H1 (cell line): ENCODE results near the gene MRPL33. TPM values are rescaled to one million over a fixed set of nuclear protein-coding genes. Genes with fewer than 3 reads are reported as not detected.

Source experiments
- CTCF ChIA-PET: fragments of 300-600 bp; sonication (Branson Sonifier 250); formaldehyde crosslinking; loops from one replicate; lab custom pipeline; 2021; ENCODE audit not compliant: partially characterized antibody; lab: Charles Lee
- POLR2A ChIA-PET: fragments of 300-600 bp; sonication (Branson Sonifier 250); formaldehyde crosslinking; loops from one replicate; lab custom pipeline; 2021; ENCODE audit warnings: inconsistent platforms; ENCODE audit not compliant: partially characterized antibody; lab: Charles Lee
- DNase-seq, 2 experiments: peaks; one replicate each; pipeline versions ENCODE4 v3.0.0 to v3.0.0-alpha.2; 2010 to 2022; ENCODE audit warnings: low spot score in 2 of 2, low read depth in 1 of 2, mixed read lengths in 1 of 2
- FAIRE-seq: peaks from 2 replicates; lab custom pipeline; 2011; peaks lifted over from hg19 to GRCh38; lab: Jason Lieb, UNC
- H2AFZ ChIP-seq: 2 replicates; pipeline ENCODE4 v1.8.1; 2012; ENCODE audit warnings: low read length, inconsistent platforms
- H2AK5ac ChIP-seq: 2 replicates; pipeline ENCODE4 v1.6.1; 2013; ENCODE audit warnings: low read depth, low read length
- H2BK120ac ChIP-seq: replicated peaks from 2 replicates; pipeline ENCODE3; 2013; ENCODE audit warnings: low read depth, low read length, inconsistent platforms
- H2BK12ac ChIP-seq: 2 replicates; pipeline ENCODE4 v1.6.1; 2013; ENCODE audit warnings: low read depth, low read length
- H2BK15ac ChIP-seq: 2 replicates; pipeline ENCODE4 v1.6.1; 2013; ENCODE audit warnings: low read length
- H2BK20ac ChIP-seq: 2 replicates; pipeline ENCODE4 v1.6.1; 2013; ENCODE audit warnings: low read length
- H2BK5ac ChIP-seq: 2 replicates; pipeline ENCODE4 v1.6.1; 2013; ENCODE audit warnings: low read depth, low read length
- H3K14ac ChIP-seq: 2 replicates; pipeline ENCODE4 v1.6.1; 2013; ENCODE audit warnings: inconsistent platforms; ENCODE audit not compliant: insufficient read length
- H3K18ac ChIP-seq: 2 replicates; pipeline ENCODE4 v1.6.1; 2013; ENCODE audit warnings: low read length; ENCODE audit errors: extremely low read depth
- H3K23ac ChIP-seq: 2 replicates; pipeline ENCODE4 v1.6.1; 2013; ENCODE audit warnings: inconsistent platforms; ENCODE audit not compliant: insufficient read length
- H3K23me2 ChIP-seq: 2 replicates; pipeline ENCODE4 v1.6.1; 2013; ENCODE audit warnings: low read depth, low read length
- H3K27ac ChIP-seq: 2 replicates; pipeline ENCODE4 v1.6.1; 2011; ENCODE audit warnings: low read depth, low read length, inconsistent platforms
- H3K27me3 ChIP-seq, 4 experiments: replicated peaks in 1 of 4; 1 replicate in 1 of 4; 2 replicates in 3 of 4; pipeline versions ENCODE4 v1.6.1 to v1.8.1; 2011 to 2013; ENCODE audit warnings: low read length in 3 of 4, mild to moderate bottlenecking in 3 of 4, inconsistent platforms in 2 of 4, mixed read lengths in 2 of 4, moderate library complexity in 1 of 4; ENCODE audit not compliant: control insufficient read depth in 3 of 4, insufficient read depth in 3 of 4; ENCODE audit errors: extremely low read depth in 1 of 4
- H3K36me3 ChIP-seq, 4 experiments: 2 replicates each; pipeline versions ENCODE4 v1.6.1 to v1.8.1; 2011 to 2013; ENCODE audit warnings: mild to moderate bottlenecking in 4 of 4, low read length in 3 of 4, moderate library complexity in 2 of 4, control low read depth in 1 of 4, inconsistent platforms in 1 of 4; ENCODE audit not compliant: insufficient read depth in 4 of 4, control insufficient read depth in 2 of 4
- H3K4ac ChIP-seq: replicated peaks from 2 replicates; pipeline ENCODE3; 2013; ENCODE audit warnings: low read length, low read depth, mixed read lengths, inconsistent platforms; ENCODE audit not compliant: insufficient read length
- H3K4me1 ChIP-seq, 4 experiments: replicated peaks in 1 of 4; 1 replicate in 1 of 4; 2 replicates in 3 of 4; pipeline versions ENCODE4 v1.6.1 to v1.8.1; 2011 to 2013; ENCODE audit warnings: low read length in 3 of 4, inconsistent platforms in 2 of 4, mixed read lengths in 1 of 4; ENCODE audit not compliant: insufficient read depth in 4 of 4, control insufficient read depth in 3 of 4
- H3K4me2 ChIP-seq, 2 experiments: 2 replicates each; pipeline versions ENCODE4 v1.6.1 to v1.8.1; 2011 to 2013; ENCODE audit warnings: low read depth in 2 of 2, low read length in 2 of 2, control low read depth in 1 of 2, inconsistent platforms in 1 of 2, mild to moderate bottlenecking in 1 of 2; ENCODE audit not compliant: insufficient read depth in 1 of 2
- H3K4me3 ChIP-seq, 4 experiments: fragments of 200-600, 300-600 bp in 1 of 4; sonication (generic), shearing (Covaris generic), sonication (Bioruptor Twin) in 1 of 4; 2 replicates each; pipeline versions ENCODE4 v1.5.1 to v1.8.1; 2011 to 2016; ENCODE audit warnings: low read length in 4 of 4, low read depth in 3 of 4, control low read depth in 2 of 4, inconsistent platforms in 2 of 4, mild to moderate bottlenecking in 2 of 4, mixed read lengths in 1 of 4, moderate library complexity in 1 of 4; ENCODE audit not compliant: insufficient read depth in 2 of 4; ENCODE audit errors: extremely low read depth in 1 of 4
- H3K56ac ChIP-seq: replicated peaks from 2 replicates; pipeline ENCODE3; 2013; ENCODE audit warnings: low read depth, mild to moderate bottlenecking, mixed read lengths, low read length, inconsistent platforms; ENCODE audit not compliant: insufficient read length
- H3K79me1 ChIP-seq: 2 replicates; pipeline ENCODE4 v1.6.1; 2013; ENCODE audit warnings: low read depth, low read length, control low read depth
- H3K79me2 ChIP-seq, 2 experiments: 2 replicates each; pipeline versions ENCODE4 v1.6.1 to v1.8.1; 2012 to 2013; ENCODE audit warnings: low read length in 2 of 2, mild to moderate bottlenecking in 2 of 2, inconsistent platforms in 1 of 2; ENCODE audit not compliant: insufficient read depth in 2 of 2, control insufficient read depth in 1 of 2
- H3K9ac ChIP-seq, 4 experiments: replicated peaks in 1 of 4; 1 replicate in 1 of 4; 2 replicates in 3 of 4; pipeline versions ENCODE4 v1.6.1 to v1.8.1; 2011 to 2013; ENCODE audit warnings: low read depth in 3 of 4, low read length in 3 of 4, control low read depth in 2 of 4, mild to moderate bottlenecking in 2 of 4, moderate library complexity in 2 of 4, inconsistent platforms in 1 of 4; ENCODE audit errors: extremely low read depth in 1 of 4
- H3K9me3 ChIP-seq, 2 experiments: 2 replicates each; pipeline versions ENCODE4 v1.6.1 to v1.8.1; 2012 to 2013; ENCODE audit warnings: mild to moderate bottlenecking in 2 of 2, moderate library complexity in 2 of 2, control low read depth in 1 of 2, inconsistent platforms in 1 of 2, low read depth in 1 of 2, low read length in 1 of 2, mixed read lengths in 1 of 2; ENCODE audit not compliant: insufficient read depth in 2 of 2
- H4K20me1 ChIP-seq, 2 experiments: replicated peaks in 1 of 2; 2 replicates each; pipeline versions ENCODE3 to v1.8.1; 2011 to 2013; ENCODE audit warnings: inconsistent platforms in 2 of 2, low read length in 2 of 2, mild to moderate bottlenecking in 1 of 2; ENCODE audit not compliant: insufficient read depth in 2 of 2, control insufficient read depth in 1 of 2
- H4K5ac ChIP-seq: 2 replicates; pipeline ENCODE4 v1.6.1; 2013; ENCODE audit warnings: low read length, low read depth, mixed read lengths, inconsistent platforms; ENCODE audit not compliant: insufficient read length
- H4K8ac ChIP-seq: 2 replicates; pipeline ENCODE4 v1.8.0; 2013; ENCODE audit warnings: mild to moderate bottlenecking, moderate library complexity, low read length, inconsistent platforms; ENCODE audit not compliant: insufficient read depth; ENCODE audit errors: extremely low read depth
- H4K91ac ChIP-seq: replicated peaks from 2 replicates; pipeline ENCODE3; 2013; ENCODE audit warnings: low read length, mixed read lengths, inconsistent platforms; ENCODE audit not compliant: insufficient read length
- CHD1 ChIP-seq: IDR thresholded peaks from 2 replicates; pipeline ENCODE4 v1.6.1; 2012; ENCODE audit warnings: low read depth, low read length, improper control_type of control experiment
- EGR1 ChIP-seq: IDR thresholded peaks from 2 replicates; pipeline ENCODE4 v1.6.1; 2011; ENCODE audit warnings: low read depth, low read length, borderline replicate concordance
- POU5F1 ChIP-seq: IDR thresholded peaks from 2 replicates; pipeline ENCODE4 v1.6.1; 2011; ENCODE audit warnings: low read depth, mild to moderate bottlenecking, low read length, moderate library complexity
- RBBP5 ChIP-seq: IDR thresholded peaks from 2 replicates; pipeline ENCODE4 v1.7.1; 2012; ENCODE audit warnings: low read depth, mild to moderate bottlenecking, inconsistent platforms, low read length, moderate library complexity, borderline replicate concordance
- WGBS, 2 experiments: shearing (Covaris generic) in 1 of 2; methylation state at CpG; one replicate each; pipeline versions ENCODE4 v1.1.6 to v1.1.7; 2013 to 2015; ENCODE audit warnings: low lambda C conversion rate in 2 of 2, mixed read lengths in 2 of 2, inconsistent platforms in 1 of 2, low coverage in 1 of 2, missing lambda C conversion rate in 1 of 2; ENCODE audit not compliant: insufficient replicate concordance in 2 of 2, insufficient coverage in 1 of 2, insufficient read length in 1 of 2; ENCODE audit errors: extremely low coverage in 1 of 2, missing lambda C conversion rate in 1 of 2; 5-methylcytosine and 5-hydroxymethylcytosine counted together
- polyA plus RNA-seq, 7 experiments: library from polyadenylated mRNA; depleted of rRNA in 3 of 7; stranded (reverse) in 5 of 7; unstranded in 2 of 7; fragments of >200 nt in 5 of 7; fragments of 200-250 nt in 2 of 7; gene quantifications; 1 replicate in 5 of 7; 2 replicates in 1 of 7; 4 replicates in 1 of 7; pipeline versions ENCODE4 v1.2.1 to v1.2.3, GENCODE V29; 2011 to 2013; ENCODE audit warnings: missing spikeins in 2 of 7, mixed read lengths in 2 of 7
- total RNA-seq: library from RNA; stranded (reverse); fragmentation: NEBNext Ultra II Directional; extraction: Animal tissue kit (Norgen Biotek cat#: 25700); gene quantifications from 2 replicates; pipeline ENCODE4 v1.2.1, GENCODE V29; 2021

The MRPL33 gene
- total and polyA plus RNA-seq, 2 of the 8 experiments (the other 6 are each of a cell fraction or from before 2014, with no cell fraction given) = 24.3 to 62.9 TPM

GRCh38 chr2:27773959-27774358 is 2.4 kb downstream of the MRPL33 start:
- no peak for FAIRE-seq
- Histone ChIP-seq H3K9ac (no peak overlapping the region), H2BK15ac (no peak overlapping the region), H2AFZ (no peak overlapping the region), H3K14ac (no peak overlapping the region), H3K23me2 (peaks cover 3% of the 10 kb centered on the region), H3K27ac (no peak overlapping the region), H4K20me1 (peaks cover 0 to 4% of the 10 kb centered on the region in 2 experiments), H2BK5ac (no peak overlapping the region), H3K27me3 (no peaks in the 10 kb centered on the region)
- TF ChIP-seq EGR1 = no peak
- TF ChIP-seq POU5F1 = no peak
- no peak for TF ChIP-seq CHD1
- TF ChIP-seq RBBP5 = no peak
- TF ChIP-seq, all 59 proteins: peak for 0
- Histone ChIP-seq H2BK12ac (no peak overlapping the region), H2BK20ac (no peak overlapping the region), H3K79me2 (peaks cover 10 to 62% of the 10 kb centered on the region in 2 experiments), H3K56ac (no peak overlapping the region), H4K91ac (no peak overlapping the region), H2BK120ac (no peak overlapping the region), H3K9me3 (no peaks in the 10 kb centered on the region), H3K18ac (no peak overlapping the region), H3K4ac (no peak overlapping the region), H3K23ac (no peak overlapping the region), H3K4me3 (no peak overlapping the region), H3K79me1 (peaks cover 12% of the 10 kb centered on the region), H4K5ac (no peak overlapping the region), H4K8ac (no peak overlapping the region), H3K36me3 (peaks cover 0 to 15% (median 3%) of the 10 kb centered on the region in 4 experiments; a peak in 3 of 8 replicates), H2AK5ac (no peak overlapping the region), H3K4me1 (no peaks in the 10 kb centered on the region; a peak in 2 of 7 replicates), H3K4me2 (no peak overlapping the region)
- CTCF ChIA-PET = interaction anchor here (1.3 to 1.5 kb wide), 2 partner anchors 51 to 59 kb away, joined by 3 read pairs; no protein-coding TSS in a partner anchor
- DNase-seq = no peak
- POLR2A ChIA-PET = interaction anchor here (2.8 kb wide), 1 partner anchor 22 kb away, joined by 14 read pairs; no protein-coding TSS in a partner anchor
- 94% methylated on average over 5 of the region's 5 CpGs; no CpG with 5 or more reads in 1 of the 2 experiments for WGBS, 2 experiments
